Stimulated activated CD8-positive, alpha-beta memory T cell treated with anti-CD3 and anti-CD28 coated beads, Interleukin-12 subunit alpha, Interleukin-12 subunit beta, amount 100 ng/mL, for 4 hours (primary cell): ENCODE data around the gene PTPN23.
"Not testable (repeated sequence)": the region's sequence is repeated elsewhere in the genome, so short reads cannot be mapped to it uniquely, and the experiment has no call there.

Experiments used
- DNase-seq: peaks from one replicate; pipeline ENCODE4 v3.0.0-alpha.2; 2020; ENCODE audit warnings: low read depth

The PTPN23 gene

GRCh38 chr3:47441796-47442551 lies 61.2 kb downstream of the PTPN23 start:
- DNase-seq = no peak

- DNase-seq = no peak
These were observed 62.8 kb downstream of the PTPN23 start for GRCh38 chr3:47443611-47443995.

- no peak for DNase-seq
These were observed 63.3 kb downstream of the PTPN23 start for GRCh38 chr3:47444103-47444502.

GRCh38 chr3:47452453-47453215 lies 71.8 kb downstream of the PTPN23 start:
- no peak for DNase-seq

GRCh38 chr3:47455806-47456452 lies 75.1 kb downstream of the PTPN23 start:
- no peak for DNase-seq

GRCh38 chr3:47456984-47457383 lies 76.2 kb downstream of the PTPN23 start:
- no peak for DNase-seq

- DNase-seq = not testable (repeated sequence)
These were observed 78.8 kb downstream of the PTPN23 start for GRCh38 chr3:47459534-47460085.
